HUDEP-2 (cell line): ENCODE measurements around the gene PTPRN2.
"Not testable (repeated sequence)": the region's sequence is repeated elsewhere in the genome, so short reads cannot be mapped to it uniquely, and the experiment has no call there.

Source experiments
- DNase-seq, 76 experiments: peaks; one replicate each; lab custom pipeline; 2025; ENCODE audit not compliant: unreplicated experiment in 76 of 76; lab: John Stamatoyannopoulos, UW

PTPRN2 gene

DNA sequence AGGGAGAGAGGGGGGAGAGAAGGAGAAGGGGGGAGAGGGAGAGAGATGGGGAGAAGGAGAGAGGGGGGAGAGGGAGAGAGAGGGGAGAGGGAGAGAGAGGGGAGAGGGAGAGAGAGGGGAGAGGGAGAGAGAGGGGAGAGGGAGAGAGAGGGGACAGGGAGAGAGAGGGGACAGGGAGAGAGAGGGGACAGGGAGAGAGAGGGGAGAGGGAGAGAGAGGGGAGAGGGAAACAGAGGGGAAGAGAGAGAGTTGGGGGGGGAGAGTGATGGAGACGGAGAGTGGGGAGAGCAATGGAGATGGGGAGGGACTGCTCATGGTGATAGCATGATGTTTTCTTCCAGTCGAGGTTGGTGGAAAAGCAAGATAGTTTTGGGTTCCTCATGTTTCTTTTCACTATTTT is 1078.4 kb downstream of the PTPRN2 start:
- DNase-seq, result no peak

DNA sequence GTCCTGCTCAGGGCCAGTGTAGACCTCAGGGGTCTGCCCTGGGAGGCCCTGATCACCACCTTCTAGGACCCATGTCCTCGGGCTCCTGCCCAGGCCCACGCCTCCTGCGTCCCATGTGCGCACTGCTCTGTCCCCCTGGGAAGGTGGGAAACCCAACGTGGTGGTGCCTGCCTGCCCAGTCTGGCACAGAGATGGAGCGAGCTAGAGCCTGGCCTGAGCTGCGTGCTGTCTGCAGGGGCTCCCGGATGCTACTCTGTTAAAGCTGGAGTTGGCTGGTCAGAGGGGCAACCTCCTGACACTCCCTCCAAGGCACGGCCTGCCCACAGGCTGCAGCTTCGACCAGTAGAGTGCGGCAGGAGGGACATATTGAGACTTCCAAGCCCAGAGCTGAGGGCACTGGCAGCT is 1079.1 kb downstream of the PTPRN2 start:
- no peak for DNase-seq

DNA sequence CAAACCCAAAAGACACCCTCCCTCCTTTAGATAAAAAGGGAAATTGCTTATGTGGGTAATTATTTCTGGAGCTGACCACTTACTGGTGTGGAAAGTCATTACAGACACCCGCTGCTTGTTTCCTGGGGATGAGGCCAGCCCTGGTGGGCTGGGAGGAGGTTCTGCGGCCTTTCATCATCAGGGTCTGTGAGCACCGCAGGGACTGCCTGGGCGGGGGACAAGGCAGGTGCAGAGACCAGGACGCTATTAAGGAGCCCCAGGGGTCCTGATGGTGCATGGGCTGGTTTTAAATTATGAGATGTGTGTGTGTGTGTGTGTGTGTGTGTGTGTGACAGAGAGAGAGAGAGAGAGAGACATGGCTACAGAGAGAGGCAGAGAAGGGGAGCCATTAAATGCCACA is 1079.6 kb downstream of the PTPRN2 start:
- no peak for DNase-seq

DNA sequence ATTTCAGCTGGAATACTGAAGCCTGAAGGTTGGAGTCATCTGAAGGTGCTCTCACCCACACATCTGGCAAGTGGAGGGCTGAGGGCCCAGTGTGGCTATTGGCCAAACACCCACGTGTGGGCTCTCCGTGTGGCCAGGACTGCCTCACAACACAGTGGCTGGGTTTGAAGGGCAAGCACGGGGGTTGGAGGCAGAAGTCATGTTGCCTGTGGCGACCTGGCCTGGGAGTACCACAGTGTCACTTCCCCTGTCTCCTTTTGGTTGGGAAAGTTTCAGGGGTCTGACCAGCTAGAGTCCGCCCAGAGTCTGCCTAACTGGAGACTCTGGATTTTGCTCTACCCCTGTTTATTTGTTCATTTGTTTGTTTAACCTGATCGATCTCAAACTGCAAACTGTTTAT is 1081.4 kb downstream of the PTPRN2 start:
- no peak for DNase-seq

DNA sequence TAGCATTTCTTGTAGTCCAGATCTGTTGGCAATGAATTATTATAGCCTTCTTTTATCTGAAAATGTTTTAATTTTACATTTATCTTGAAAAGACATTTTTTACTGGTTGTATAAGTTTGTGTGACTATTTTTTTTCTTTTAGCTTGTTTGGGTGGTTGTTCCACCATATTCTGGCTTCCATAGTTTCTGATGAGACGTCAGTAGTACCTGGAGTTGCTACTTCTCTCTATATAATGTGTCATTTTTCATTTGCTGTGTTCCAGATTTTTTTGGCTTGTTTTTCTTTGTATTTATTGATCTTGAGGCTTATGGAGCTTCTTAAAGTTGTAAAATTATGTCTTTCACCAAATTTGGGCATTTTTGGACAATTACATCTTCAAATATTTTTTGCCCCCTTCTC is 1082.0 kb downstream of the PTPRN2 start:
- no peak for DNase-seq

DNA sequence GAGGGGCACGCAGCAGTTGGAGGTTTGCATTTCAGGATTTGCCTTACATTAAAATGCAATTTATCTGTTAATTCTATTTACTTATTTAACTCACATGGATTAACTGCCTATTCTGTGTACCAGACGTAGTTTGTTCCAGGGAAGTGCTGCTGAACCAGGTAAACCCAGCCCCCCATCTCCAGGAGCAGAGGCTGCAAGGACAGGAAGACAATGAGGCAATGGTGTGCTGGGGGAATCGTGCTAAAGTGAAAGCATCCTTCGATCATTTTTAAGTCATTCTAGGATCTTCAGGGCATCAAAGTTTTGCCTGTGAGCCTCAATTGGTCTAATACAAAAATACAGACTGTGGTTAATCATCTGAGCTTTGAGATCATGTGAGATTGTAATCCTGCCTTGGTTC is 1084.4 kb downstream of the PTPRN2 start:
- DNase-seq, result no peak

DNA sequence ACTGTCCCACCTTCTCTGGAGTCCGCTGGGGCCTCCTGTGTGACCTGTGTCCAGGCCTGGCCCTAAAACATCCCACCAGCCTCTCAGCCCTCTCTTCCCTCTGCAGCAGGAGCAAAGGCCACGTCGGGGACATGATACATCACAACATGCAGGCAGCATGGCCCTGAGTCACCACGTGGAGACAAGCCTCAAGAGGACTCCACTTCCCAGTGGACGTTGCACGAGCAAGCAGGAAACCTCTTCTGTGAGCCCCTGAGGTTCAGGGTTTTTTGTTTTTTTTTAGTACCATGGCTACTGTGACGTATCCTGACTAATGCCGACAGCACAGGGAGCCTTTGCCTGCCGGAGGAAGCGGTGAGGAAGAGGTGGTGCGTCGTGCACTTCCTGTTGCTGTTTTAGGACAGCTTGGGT is 1084.9 kb downstream of the PTPRN2 start:
- no peak for DNase-seq

DNA sequence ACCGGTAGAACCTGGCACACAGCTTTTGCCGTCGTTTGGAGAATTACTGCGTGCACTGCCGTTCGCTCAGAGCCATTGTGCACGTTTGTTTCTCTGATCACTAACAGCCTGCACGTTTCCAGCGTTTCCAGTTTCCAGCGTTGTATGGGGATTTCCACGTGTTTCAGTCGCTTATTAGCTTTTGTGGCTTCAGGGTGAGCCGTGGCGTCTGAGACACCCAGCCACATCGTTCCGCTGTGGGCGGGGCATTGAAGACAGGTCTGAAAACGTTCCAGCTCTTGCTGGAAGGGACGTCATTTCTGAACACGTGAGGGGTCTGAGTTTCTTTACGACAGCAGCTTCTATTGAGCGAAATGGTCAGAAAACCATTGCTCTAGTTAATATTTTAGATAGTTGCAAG is 1086.0 kb downstream of the PTPRN2 start:
- no peak for DNase-seq

DNA sequence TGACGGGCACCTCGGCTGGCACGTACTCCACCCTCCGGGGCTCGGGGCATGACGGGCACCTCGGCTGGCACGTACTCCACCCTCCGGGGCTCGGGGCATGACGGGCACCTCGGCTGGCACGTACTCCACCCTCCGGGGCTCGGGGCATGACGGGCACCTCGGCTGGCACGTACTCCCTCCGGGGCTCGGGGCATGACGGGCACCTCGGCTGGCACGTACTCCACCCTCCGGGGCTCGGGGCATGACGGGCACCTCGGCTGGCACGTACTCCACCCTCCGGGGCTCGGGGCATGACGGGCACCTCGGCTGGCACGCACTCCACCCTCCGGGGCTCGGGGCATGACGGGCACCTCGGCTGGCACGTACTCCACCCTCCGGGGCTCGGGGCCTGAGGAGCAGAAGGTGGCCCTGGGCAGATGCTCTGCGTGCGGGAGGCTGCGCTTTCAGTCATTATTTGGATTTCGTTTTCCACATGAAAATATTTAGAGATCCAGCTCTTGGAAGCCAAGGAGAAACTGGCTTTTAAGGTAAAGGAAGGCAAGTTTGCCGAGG is 1086.6 kb downstream of the PTPRN2 start:
- not testable (repeated sequence) for DNase-seq

DNA sequence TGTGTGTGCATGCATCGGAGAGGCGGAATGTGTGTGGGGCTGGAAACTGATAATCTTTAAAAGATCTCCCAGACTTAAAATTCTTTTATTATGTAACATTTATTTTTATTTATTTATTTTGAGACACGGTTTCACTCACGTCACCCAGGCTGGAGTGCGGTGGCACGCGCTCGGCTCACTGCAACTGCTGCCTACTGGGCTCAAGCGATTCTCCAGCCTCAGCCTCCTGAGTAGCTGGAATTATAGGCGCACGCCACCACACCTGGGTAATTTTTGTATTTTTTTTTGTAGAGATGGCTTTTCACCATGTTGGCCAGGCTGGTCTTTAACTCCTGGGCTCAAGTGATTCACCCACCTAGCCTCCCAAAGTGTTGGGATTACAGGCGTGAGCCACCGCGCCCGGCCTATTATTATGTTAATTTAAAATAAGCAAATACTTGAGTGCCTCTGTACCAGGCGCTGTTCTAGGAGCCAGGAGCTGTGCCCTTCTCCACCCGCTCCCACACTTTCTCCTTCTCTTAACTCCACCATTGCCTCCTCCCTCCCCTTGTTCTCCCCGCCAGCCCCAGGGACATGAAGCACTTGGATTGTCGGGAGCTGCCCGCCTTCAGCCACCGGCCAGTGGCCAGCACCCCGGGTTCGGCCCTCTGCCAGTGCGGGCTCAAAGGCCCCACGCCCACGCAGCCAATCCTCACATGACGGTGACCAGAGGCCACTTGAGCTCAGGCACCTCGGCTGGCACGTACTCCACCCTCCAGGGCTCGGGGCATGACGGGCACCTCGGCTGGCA is 1087.3 kb downstream of the PTPRN2 start:
- DNase-seq, result no peak

DNA sequence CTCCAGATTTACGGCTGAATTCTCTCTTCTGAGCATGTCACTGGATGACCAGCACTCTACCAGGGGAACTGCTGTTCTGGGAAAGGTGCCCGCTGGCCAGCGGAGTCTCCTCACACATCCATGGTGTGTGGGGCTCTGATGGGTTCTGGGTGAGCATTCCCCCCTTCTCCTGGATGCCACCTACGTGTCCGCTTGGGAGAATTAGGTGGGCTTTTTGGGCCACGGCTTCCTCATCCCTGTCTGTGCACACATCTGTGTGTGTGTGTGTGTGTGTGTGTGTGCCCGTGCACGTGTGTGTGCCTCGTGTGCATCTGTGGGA is 1087.8 kb downstream of the PTPRN2 start:
- DNase-seq, result no peak

DNA sequence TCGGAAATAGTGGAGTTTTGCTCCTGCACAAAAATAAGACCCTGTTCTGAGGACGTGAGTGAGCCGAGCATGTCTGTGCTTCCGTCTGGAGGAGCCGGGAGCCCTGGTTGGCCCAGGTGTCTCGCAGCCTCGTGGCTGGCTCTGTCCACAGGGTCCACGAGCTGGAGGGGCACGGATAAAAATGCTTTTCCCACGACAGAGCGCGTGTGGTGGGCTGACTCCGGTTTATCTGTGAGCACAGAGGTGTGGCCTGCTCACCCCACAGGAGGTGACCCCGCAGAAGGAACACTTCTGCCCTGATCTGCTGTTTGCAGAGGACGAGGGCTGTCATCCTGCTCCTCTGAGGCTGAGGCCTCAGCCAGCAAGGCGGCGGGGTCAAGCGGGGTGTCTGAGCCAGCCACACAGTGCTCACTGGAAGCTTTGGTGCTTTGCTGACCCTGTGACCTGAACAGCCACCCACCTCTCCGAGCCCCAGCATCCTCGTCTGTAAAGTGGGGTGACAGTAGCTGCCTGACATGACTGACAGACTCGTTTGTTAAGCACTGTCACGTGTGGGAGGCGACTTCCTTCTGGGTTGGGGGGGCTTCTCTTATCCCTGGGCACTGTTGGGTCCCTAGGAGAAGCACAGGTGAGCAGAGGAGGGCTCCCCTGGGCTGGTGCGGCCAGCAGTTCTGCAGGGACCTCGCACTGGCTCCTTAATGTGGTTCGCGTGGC is 1088.3 kb downstream of the PTPRN2 start:
- no peak for DNase-seq

DNA sequence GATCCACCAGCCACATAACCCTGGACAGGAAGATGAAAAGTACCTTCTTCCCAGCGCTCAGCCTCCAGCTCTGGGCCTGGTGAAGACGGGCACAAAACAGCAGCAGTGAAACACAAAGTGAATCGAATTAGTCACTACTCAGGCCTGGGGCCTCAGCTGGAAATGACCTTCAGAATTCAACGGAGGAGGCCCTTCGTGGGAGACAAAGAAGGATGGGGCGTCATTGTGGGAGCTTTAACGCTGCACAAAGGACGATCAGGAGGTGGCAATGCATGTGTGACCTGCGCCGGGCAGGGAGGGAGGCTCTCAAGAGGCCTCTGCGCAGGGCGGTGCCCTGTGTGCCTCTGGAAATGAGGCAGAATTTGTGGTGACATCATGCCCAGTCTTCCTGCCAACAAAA is 1089.0 kb downstream of the PTPRN2 start:
- no peak for DNase-seq

DNA sequence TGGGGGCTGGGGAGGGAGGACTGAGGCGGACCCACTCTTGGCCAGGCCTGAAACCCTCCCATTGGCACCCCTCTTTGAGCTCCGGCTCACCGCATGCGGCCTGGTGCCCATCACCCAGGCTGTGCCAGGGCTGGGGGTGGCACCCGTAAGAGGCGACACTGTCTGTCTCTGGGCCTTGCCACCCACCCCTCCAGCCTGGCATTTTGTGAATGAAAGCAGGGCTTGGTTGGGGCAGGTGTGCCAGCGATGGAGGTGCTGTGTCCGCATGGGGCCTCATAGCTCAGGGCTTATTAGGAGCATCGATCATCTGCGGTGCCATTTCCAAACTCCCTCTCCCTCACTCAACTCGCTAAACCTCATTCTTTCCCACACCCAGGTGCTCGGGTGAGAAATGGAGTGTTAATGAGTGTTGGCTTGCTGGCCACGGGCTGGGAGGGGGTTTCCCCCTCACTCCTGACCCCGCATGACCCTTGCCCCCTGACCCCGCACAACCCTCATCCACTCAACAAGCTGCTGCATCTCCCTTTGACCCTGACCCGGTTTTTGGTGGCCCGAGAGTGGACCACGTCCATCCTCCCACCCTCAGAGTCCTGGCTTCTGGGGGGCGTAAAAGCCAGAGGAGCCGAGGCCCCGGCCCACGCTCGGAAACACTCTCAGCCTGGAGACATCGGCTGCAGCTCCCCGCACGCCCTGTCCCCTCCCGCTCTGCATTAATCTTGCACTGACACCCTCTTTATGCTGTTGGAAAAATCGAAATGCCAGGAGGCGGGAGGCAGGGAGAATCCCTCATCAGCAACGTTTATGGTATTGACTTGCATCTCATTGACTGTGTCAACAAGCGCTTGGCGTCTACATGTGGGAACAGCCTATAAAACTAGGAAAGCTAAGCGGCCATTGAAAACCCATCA is 1089.6 kb downstream of the PTPRN2 start:
- DNase-seq, result no peak

DNA sequence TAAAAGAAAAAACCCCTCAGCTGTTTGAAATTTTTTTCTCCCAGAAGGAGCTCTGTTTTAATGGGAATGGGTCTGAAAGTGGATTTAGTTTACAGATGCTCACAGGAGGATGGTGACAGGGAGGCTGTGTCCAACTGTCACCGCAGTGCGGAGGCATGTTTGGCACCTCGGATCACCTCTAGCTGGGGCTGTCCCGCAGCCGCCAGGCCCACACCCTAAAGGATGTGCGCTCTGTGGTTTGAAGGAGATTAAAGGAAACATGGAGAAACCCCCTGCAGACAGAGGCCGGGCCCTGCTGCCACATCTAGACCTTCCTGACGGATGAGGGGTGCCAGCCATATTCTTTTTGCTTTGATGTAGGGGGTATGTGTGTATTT is 1090.3 kb downstream of the PTPRN2 start:
- no peak for DNase-seq

DNA sequence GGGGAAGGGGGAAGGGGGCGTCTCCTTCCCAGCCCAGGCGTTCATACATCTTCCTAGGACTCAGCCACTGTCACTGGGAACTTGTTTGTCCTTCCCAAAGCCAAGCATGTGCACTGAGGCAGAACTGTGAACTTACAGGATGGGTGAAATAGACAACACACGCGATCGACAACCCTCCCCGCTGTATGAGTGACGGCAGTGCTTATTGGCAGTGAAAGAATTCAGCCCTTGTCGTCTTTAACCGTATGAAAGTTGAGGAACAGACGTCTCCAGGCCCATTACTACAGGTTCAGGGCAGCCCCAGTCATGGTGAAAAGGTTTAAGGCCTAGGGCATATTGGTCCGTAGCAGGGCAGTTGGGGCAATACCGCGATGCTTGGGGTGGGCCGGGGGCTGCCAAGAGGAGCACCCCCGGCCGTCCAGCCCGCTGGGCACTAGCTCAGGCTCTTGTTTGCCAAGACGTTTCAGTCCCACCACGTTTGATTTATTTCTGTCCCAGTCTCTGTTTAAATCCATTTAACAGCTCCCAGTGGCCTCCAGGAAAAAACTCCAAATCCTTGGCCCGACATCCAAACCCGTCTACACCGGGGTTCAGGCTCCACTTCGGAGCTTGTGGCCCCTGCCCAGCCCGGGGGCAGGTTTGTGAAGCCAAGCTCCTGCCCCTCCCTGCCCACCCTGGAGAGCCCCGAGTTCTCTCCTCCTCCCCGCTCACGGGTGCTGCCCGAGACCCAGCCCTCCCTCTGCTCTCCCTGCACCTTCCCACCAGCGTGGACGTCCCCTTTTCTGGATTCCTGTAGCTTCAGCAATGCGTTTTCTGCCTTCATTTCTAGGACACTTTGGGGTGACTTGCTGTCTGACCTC is 1091.0 kb downstream of the PTPRN2 start:
- no peak for DNase-seq

DNA sequence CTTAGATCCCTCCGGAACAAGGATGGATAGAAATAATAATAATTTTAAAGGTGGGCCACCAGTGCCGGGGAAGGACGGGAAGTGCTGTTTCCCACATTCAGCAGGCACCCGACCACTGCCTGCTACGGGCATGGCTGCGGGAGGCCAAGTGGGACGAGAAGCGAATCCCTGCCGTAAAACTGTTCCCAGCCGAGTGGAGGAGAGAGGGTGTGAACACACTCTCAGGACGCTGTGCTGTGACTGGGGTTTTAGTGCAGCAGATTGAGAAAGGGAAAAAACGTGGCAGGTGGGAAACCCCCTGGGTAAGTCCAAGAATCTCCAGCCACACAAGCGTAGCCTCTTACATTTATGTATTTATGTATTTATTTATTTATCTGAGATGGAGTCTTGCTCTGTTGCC is 1092.0 kb downstream of the PTPRN2 start:
- no peak for DNase-seq

DNA sequence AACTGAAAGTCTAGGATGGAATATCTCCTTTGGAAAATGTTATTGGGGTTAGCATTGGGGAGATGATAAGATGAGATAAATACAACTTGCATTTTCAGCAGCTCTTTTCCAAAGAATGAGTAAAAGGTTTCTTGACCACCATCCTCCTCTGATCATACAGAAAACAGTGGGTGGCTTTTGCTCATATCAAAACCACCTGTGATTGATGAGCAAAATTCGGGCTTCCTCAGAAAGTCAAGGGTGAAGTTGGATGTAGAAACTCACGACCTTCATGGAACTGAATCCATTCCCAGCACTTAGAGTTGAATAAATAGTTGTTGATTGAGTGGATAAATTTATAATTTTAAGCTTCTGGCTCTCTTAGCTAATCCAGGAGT is 1092.5 kb downstream of the PTPRN2 start:
- no peak for DNase-seq

DNA sequence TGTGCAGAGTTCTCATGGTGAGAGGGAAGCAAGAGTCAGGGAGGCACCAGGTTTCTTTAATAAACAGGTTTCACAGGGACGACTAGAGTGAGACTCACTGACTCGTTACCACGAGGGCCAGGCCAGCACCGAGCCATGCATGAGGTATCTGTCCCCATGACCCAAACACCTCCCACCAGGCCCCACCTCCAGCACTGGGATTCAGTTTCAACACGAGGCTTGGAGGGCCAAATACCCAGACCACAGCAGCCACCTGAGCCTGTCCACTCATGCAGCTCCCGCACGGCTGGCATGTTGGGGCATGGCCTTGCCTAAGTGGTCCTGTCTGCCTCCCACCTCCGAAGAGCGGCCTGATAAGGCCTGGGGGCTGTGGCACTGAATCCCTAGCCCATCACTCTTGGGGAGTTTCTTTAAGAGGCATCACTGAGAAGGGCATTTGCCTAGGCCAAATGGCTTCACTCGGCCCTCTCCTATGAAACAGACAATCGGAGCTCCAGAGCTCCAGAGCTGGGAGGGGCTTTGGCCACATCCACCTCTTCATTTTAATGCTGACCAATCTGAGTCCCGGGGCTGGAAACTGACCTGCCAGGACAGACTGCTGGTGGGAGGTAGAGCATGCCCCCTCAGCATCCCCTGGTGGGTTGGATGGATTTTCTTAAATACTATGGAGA is 1093.0 kb downstream of the PTPRN2 start:
- no peak for DNase-seq

DNA sequence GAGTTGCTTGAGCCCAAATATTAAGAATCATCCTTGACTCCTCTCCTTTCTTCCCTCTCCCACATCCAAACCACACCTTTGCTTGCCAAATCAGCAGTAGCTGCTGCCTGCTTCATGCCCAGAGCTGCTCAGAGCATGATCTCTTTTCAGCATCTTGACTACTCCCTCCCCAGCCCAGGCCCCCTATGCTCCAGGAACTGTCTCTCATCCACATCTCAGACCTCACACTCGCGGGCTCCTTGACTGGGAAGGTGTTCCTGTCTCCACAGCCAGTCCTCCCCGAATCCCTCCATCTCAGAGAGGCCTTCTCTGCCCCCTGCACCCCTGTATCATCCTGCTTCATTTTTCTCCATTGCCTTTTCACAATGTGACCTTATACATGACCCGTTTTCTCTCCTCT is 1093.8 kb downstream of the PTPRN2 start:
- no peak for DNase-seq
